Neutrophil (primary cell): Measurements from ENCODE around the gene TSPAN12.

Experiments used
- H3K27ac ChIP-seq: fragments of 200-600 bp; sonication (generic); 2 replicates; pipeline ENCODE4 v1.5.1; 2016; ENCODE audit warnings: mild to moderate bottlenecking, moderate library complexity
- H3K27me3 ChIP-seq: fragments of 200-600 bp; sonication (generic); 2 replicates; pipeline ENCODE4 v1.6.0; 2016; ENCODE audit warnings: mild to moderate bottlenecking
- H3K36me3 ChIP-seq: fragments of 200-600 bp; sonication (generic); 2 replicates; pipeline ENCODE4 v1.5.1; 2017
- H3K4me1 ChIP-seq, 2 experiments: fragments of 200-600 bp in 1 of 2; sonication (generic) in 1 of 2; 1 replicate in 1 of 2; 2 replicates in 1 of 2; pipeline versions ENCODE4 v1.5.1 to v1.6.1; 2013 to 2016; ENCODE audit warnings: low read depth in 1 of 2, low read length in 1 of 2, mild to moderate bottlenecking in 1 of 2, moderate library complexity in 1 of 2; ENCODE audit not compliant: control insufficient read depth in 1 of 2, insufficient read depth in 1 of 2
- H3K4me3 ChIP-seq, 2 experiments: fragments of 200-600 bp in 1 of 2; sonication (generic) in 1 of 2; 1 replicate in 1 of 2; 2 replicates in 1 of 2; pipeline ENCODE4 v1.5.1; 2013 to 2016; ENCODE audit warnings: low read depth in 1 of 2, low read length in 1 of 2, mild to moderate bottlenecking in 1 of 2, moderate library complexity in 1 of 2
- H3K9me3 ChIP-seq: fragments of 200-600 bp; sonication (generic); 2 replicates; pipeline ENCODE4 v1.5.1; 2016
- TF ChIP-seq, protein P1 (sequence below): fragments of 200-600 bp; sonication (generic); IDR thresholded peaks from 2 replicates; pipeline ENCODE4 v1.5.1; 2016; ENCODE audit warnings: antibody characterized with exemption

Gene TSPAN12

DNA sequence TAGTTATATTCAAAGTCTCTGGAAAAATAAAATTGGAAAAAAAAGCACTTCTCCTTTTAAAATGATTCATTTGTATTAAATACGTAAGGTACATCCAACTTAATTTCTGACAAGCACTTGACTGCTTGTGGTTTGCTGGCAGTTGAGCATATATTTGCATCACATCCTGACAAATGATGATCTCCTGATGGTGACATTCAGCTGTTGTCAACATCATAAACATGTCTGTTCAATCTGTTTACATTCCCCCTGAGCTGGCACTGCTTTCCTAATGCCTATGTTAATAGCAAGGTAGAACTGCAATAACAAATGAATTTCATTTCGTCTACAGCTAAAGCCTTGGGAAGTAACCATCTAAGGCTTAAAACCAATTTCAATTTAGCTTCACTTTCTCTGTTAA is 24.4 kb downstream of the TSPAN12 start:
- no peak overlapping the region for H3K27ac ChIP-seq
- no peak overlapping the region for H3K4me3 ChIP-seq
- TF ChIP-seq, protein P1, sequence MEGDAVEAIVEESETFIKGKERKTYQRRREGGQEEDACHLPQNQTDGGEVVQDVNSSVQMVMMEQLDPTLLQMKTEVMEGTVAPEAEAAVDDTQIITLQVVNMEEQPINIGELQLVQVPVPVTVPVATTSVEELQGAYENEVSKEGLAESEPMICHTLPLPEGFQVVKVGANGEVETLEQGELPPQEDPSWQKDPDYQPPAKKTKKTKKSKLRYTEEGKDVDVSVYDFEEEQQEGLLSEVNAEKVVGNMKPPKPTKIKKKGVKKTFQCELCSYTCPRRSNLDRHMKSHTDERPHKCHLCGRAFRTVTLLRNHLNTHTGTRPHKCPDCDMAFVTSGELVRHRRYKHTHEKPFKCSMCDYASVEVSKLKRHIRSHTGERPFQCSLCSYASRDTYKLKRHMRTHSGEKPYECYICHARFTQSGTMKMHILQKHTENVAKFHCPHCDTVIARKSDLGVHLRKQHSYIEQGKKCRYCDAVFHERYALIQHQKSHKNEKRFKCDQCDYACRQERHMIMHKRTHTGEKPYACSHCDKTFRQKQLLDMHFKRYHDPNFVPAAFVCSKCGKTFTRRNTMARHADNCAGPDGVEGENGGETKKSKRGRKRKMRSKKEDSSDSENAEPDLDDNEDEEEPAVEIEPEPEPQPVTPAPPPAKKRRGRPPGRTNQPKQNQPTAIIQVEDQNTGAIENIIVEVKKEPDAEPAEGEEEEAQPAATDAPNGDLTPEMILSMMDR = no peak
- H3K4me1 ChIP-seq = peaks cover 4 to 42% of the 10 kb centered on the region in 2 experiments
- no peaks in the 10 kb centered on the region for H3K36me3 ChIP-seq
- H3K27me3 ChIP-seq = no peaks in the 10 kb centered on the region
- H3K9me3 ChIP-seq = no peaks in the 10 kb centered on the region

DNA sequence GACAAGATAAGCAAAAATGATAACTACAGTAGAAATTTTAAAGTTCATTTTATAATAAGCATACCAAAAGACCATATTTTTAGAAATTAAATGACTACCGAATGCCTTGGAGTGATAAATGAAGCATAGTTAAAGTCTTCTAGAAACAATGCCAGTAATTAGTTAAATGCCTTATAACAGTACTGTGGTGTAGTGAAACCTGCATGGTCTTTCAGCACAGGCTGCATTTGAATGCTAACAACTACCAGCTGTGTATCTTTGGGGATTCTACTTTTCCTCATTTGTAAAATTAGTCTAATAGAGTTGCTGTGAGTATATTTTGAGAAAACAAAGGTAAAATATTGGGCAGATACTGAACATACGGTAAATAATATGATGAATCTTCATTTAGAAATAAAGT is 25.1 kb downstream of the TSPAN12 start:
- Histone ChIP-seq H3K27me3 (no peaks in the 10 kb centered on the region), H3K36me3 (no peaks in the 10 kb centered on the region), H3K9me3 (no peaks in the 10 kb centered on the region), H3K4me1 (peaks cover 4 to 42% of the 10 kb centered on the region in 2 experiments), H3K27ac (no peak overlapping the region), H3K4me3 (no peak overlapping the region)
- TF ChIP-seq, protein P1 = no peak

DNA sequence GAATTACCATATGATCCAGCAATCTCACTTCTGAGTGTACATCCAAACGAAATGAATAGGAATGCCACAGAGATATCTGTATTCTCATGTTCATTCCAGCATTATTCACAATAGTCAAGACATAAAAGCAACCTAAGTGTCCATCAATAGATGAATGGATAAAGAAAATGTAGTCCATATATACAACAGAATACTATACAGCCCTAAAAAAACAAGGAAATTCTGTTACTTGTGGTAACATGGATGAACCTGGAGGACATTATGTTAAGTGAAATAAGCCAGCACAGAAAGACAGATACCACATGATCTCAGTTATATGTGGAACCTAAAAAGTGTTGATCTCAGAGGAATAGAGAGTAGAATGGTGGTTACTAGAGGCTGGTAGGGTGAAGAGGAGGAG is 26.7 kb downstream of the TSPAN12 start:
- Histone ChIP-seq H3K36me3 (no peaks in the 10 kb centered on the region), H3K4me3 (no peak overlapping the region), H3K9me3 (no peaks in the 10 kb centered on the region), H3K27me3 (no peaks in the 10 kb centered on the region), H3K4me1 (peaks cover 4 to 41% of the 10 kb centered on the region in 2 experiments), H3K27ac (no peak overlapping the region)
- TF ChIP-seq, protein P1 = no peak

DNA sequence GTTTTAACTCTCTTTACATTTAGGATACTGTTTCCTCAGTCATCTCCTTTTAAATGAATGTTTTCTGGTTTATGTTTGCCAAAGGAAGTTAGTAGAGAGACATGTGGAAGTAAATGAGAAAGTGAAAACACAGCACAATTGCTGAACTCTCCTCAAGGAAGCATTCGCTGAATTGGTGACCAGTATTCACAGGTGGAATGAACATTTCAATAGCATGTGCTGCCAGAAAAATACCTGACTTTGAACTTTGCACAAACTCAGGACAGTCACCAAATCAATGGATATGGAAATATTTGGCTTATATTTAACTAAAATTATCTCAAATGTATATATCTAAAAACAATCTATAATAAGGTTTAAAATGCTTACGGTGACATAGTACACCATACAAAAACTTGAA is 28.5 kb downstream of the TSPAN12 start:
- H3K4me3 ChIP-seq = no peak overlapping the region
- H3K4me1 ChIP-seq = peaks cover 0 to 25% of the 10 kb centered on the region in 2 experiments
- H3K36me3 ChIP-seq = no peaks in the 10 kb centered on the region
- H3K27me3 ChIP-seq = no peaks in the 10 kb centered on the region
- H3K9me3 ChIP-seq = no peaks in the 10 kb centered on the region
- H3K27ac ChIP-seq = no peak overlapping the region
- TF ChIP-seq, protein P1 = no peak

DNA sequence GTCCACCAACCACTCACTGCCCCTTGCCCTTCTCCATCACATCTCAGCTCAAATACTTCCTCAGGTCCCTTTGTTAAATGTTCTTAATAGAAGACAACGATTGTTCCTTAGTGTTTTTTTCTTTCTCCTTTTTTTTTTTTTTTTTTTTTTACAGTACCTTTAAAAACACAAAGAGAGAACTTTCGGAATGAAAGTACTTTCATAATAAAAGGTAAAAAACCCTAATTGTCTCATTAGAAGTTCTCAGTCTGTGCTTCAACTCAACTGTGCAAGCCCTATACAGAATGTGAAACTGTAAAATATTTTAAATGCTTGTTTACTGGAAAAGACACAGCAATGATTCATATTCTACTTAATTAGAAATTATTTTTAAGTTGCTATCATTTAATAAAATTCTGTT is 29.4 kb downstream of the TSPAN12 start:
- H3K9me3 ChIP-seq = no peaks in the 10 kb centered on the region
- H3K4me3 ChIP-seq = no peak overlapping the region
- H3K27ac ChIP-seq = no peak overlapping the region
- H3K36me3 ChIP-seq = no peaks in the 10 kb centered on the region
- peaks cover 0 to 17% of the 10 kb centered on the region in 2 experiments for H3K4me1 ChIP-seq
- H3K27me3 ChIP-seq = no peaks in the 10 kb centered on the region
- TF ChIP-seq, protein P1 = no peak
